ENCODE data around the gene POLR3GL. TPM values are rescaled to one million over a fixed set of nuclear protein-coding genes. Genes with fewer than 3 reads are reported as not detected.

The POLR3GL gene
- total RNA-seq, 1 experiment from 2014 or later: 9.9 TPM

GRCh38 chr1:145991735-145992412, 27.4 kb downstream of the POLR3GL start:
- H3K4me3 Mint-ChIP-seq (ENCODE audit: low read depth, unreplicated experiment): no peak overlapping the region
- no peaks in the 10 kb centered on the region for H3K9me3 Mint-ChIP-seq (ENCODE audit: low read depth, unreplicated experiment)
- H3K27ac Mint-ChIP-seq (ENCODE audit: unreplicated experiment): no peak overlapping the region
- no peak for TF ChIP-seq CTCF (IDR thresholded peaks at IDR 0.05; ENCODE audit: unreplicated experiment)
- peaks cover 27% of the 10 kb centered on the region for H3K4me1 Mint-ChIP-seq (ENCODE audit: low read depth, unreplicated experiment)
- peaks cover 7% of the 10 kb centered on the region for H3K36me3 Mint-ChIP-seq (ENCODE audit: insufficient read depth, unreplicated experiment)
- CTCF ChIA-PET: interaction anchor here (0.9 kb wide), 1 partner anchor 12 kb away, joined by 3 read pairs; no protein-coding TSS in a partner anchor
- intact Hi-C loops (cut with micrococcal nuclease; ENCODE audit: unreplicated experiment): no loop called here
- no peaks in the 10 kb centered on the region for H3K27me3 Mint-ChIP-seq (ENCODE audit: unreplicated experiment)
- no peak for DNase-seq
- no TSS peak for BruUV-seq (replicated peaks)

DNA sequence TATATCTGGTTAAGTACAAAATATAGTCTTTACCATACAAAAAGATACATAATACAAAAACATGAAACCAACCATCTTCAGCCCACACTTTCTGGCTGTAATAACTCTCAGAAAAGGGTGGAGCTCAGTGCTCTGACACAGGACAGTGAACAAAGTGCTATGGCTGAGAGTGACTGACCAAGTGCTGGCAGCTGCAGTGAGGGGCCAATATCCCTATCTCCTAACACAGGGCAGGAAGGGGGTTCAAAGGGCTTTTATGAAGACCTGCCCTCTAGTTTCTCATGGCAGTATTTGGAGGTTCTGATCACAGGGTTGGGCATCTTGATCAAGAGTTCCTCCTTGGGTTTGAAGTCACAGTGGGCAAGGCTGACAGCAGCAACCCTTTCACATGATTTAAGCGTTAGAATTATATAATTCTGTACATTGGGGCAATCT, 28.0 kb downstream of the POLR3GL start:
- Mint-ChIP-seq H3K36me3 (ENCODE audit: insufficient read depth, unreplicated experiment) (peaks cover 12% of the 10 kb centered on the region), H3K4me3 (ENCODE audit: low read depth, unreplicated experiment) (no peak overlapping the region), H3K9me3 (ENCODE audit: low read depth, unreplicated experiment) (no peaks in the 10 kb centered on the region), H3K27ac (ENCODE audit: unreplicated experiment) (no peak overlapping the region), H3K27me3 (ENCODE audit: unreplicated experiment) (no peaks in the 10 kb centered on the region), H3K4me1 (ENCODE audit: low read depth, unreplicated experiment) (peaks cover 34% of the 10 kb centered on the region)
- CTCF ChIA-PET: interaction anchor here (0.6 to 0.9 kb wide), 2 partner anchors 13 to 20 kb away, joined by 3 to 5 read pairs; no protein-coding TSS in a partner anchor
- TF ChIP-seq CTCF (IDR thresholded peaks at IDR 0.05; ENCODE audit: unreplicated experiment): no peak
- no TSS peak for BruUV-seq (replicated peaks)
- intact Hi-C loops (cut with micrococcal nuclease; ENCODE audit: unreplicated experiment): no loop called here
- no peak for DNase-seq

- no peak for DNase-seq
- TF ChIP-seq CTCF (IDR thresholded peaks at IDR 0.05; ENCODE audit: unreplicated experiment): no peak
- Mint-ChIP-seq H3K27me3 (ENCODE audit: unreplicated experiment) (no peaks in the 10 kb centered on the region), H3K4me3 (ENCODE audit: low read depth, unreplicated experiment) (no peak overlapping the region), H3K9me3 (ENCODE audit: low read depth, unreplicated experiment) (no peaks in the 10 kb centered on the region), H3K27ac (ENCODE audit: unreplicated experiment) (no peak overlapping the region), H3K36me3 (ENCODE audit: insufficient read depth, unreplicated experiment) (peaks cover 12% of the 10 kb centered on the region), H3K4me1 (ENCODE audit: low read depth, unreplicated experiment) (peaks cover 39% of the 10 kb centered on the region)
- BruUV-seq (replicated peaks): no TSS peak
- CTCF ChIA-PET: interaction anchor here (0.6 kb wide), 1 partner anchor 19 kb away, joined by 5 read pairs; no protein-coding TSS in a partner anchor
- intact Hi-C loops (cut with micrococcal nuclease; ENCODE audit: unreplicated experiment): no loop called here
Observed at GRCh38 chr1:145992958-145993617, 28.6 kb downstream of the POLR3GL start.

- Mint-ChIP-seq H3K9me3 (ENCODE audit: low read depth, unreplicated experiment) (no peaks in the 10 kb centered on the region), H3K36me3 (ENCODE audit: insufficient read depth, unreplicated experiment) (peaks cover 12% of the 10 kb centered on the region), H3K27ac (ENCODE audit: unreplicated experiment) (no peak overlapping the region), H3K27me3 (ENCODE audit: unreplicated experiment) (no peaks in the 10 kb centered on the region), H3K4me3 (ENCODE audit: low read depth, unreplicated experiment) (no peak overlapping the region), H3K4me1 (ENCODE audit: low read depth, unreplicated experiment) (peaks cover 41% of the 10 kb centered on the region)
- TF ChIP-seq CTCF (IDR thresholded peaks at IDR 0.05; ENCODE audit: unreplicated experiment): no peak
- intact Hi-C loops (cut with micrococcal nuclease; ENCODE audit: unreplicated experiment): no loop called here
- CTCF ChIA-PET: no interaction called here
- no TSS peak for BruUV-seq (replicated peaks)
- DNase-seq: no peak
Observed at GRCh38 chr1:145993618-145994390, 29.3 kb downstream of the POLR3GL start.
